GM12875 (cell line): ENCODE data around the gene SH3PXD2A.

Experiments
- H3K4me3 ChIP-seq: one replicate; pipeline ENCODE4 v1.5.1; 2011; ENCODE audit warnings: low read depth, low read length, control low read depth
- TF ChIP-seq, protein P1 (sequence below): IDR thresholded peaks from 2 replicates; pipeline ENCODE4 v1.5.1; 2011; ENCODE audit warnings: low read depth, mild to moderate bottlenecking, control low read depth, inconsistent platforms, low read length, moderate library complexity, borderline replicate concordance; ENCODE audit not compliant: insufficient read depth

SH3PXD2A gene

DNA sequence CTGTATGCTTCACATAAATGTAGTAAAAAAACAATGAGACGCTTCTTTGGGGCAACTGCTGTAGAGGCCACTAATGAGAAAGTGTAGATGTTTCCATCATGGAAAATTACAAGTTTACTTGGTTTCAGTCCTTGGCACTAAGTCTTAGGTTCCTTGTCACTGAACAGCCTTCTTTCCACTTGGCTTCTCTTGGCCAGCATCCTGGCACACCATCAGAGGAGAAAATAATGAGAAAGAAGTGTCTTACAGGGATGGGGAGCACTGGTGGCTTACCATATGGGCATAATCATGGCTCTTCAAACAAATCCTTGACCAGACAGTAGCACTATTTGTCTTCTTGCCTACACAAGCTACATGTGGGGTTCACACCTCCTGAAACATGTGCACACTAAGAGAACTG, 22.5 kb upstream of the SH3PXD2A start:
- no peak overlapping the region for H3K4me3 ChIP-seq
- TF ChIP-seq, protein P1, sequence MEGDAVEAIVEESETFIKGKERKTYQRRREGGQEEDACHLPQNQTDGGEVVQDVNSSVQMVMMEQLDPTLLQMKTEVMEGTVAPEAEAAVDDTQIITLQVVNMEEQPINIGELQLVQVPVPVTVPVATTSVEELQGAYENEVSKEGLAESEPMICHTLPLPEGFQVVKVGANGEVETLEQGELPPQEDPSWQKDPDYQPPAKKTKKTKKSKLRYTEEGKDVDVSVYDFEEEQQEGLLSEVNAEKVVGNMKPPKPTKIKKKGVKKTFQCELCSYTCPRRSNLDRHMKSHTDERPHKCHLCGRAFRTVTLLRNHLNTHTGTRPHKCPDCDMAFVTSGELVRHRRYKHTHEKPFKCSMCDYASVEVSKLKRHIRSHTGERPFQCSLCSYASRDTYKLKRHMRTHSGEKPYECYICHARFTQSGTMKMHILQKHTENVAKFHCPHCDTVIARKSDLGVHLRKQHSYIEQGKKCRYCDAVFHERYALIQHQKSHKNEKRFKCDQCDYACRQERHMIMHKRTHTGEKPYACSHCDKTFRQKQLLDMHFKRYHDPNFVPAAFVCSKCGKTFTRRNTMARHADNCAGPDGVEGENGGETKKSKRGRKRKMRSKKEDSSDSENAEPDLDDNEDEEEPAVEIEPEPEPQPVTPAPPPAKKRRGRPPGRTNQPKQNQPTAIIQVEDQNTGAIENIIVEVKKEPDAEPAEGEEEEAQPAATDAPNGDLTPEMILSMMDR = no peak

DNA sequence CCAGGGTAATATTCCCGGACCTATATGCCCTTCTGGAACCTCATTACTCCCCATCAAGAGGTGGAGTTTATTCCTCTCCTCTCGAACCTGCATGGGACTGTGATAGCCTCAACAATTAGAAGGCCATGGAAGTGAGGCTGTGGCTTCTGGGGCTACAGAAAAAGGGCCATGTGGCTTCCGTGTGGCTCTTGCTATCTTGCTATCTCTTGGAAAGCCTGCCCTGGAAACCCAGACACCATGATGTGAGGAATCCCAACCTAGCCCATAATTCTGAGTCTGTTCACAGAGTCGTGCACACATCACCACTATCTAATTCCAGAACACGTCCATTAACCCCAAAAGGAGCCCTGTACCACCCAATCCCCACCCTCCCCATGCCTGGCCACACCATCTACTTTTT, 20.8 kb upstream of the SH3PXD2A start:
- H3K4me3 ChIP-seq = no peak overlapping the region
- TF ChIP-seq, protein P1 = no peak

DNA sequence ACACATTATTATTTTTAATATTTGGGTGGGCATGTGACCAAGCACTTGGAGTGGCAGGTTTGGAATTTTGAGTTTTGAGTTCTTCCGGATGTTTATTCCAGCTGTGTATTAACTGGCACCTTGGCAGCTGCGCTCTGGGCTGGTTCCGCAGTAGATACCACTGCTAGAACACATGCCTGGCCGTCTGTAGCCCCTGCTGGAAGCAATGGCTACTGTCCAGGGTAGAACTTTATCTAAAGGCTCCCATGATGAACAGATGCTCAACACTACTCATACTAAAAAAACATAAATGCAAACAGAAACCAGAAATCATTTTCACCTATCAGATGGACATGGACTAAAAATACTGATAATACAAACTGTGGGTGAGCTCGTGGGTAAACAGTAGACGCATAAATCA, 19.4 kb upstream of the SH3PXD2A start:
- H3K4me3 ChIP-seq = no peak overlapping the region
- TF ChIP-seq, protein P1 = no peak

DNA sequence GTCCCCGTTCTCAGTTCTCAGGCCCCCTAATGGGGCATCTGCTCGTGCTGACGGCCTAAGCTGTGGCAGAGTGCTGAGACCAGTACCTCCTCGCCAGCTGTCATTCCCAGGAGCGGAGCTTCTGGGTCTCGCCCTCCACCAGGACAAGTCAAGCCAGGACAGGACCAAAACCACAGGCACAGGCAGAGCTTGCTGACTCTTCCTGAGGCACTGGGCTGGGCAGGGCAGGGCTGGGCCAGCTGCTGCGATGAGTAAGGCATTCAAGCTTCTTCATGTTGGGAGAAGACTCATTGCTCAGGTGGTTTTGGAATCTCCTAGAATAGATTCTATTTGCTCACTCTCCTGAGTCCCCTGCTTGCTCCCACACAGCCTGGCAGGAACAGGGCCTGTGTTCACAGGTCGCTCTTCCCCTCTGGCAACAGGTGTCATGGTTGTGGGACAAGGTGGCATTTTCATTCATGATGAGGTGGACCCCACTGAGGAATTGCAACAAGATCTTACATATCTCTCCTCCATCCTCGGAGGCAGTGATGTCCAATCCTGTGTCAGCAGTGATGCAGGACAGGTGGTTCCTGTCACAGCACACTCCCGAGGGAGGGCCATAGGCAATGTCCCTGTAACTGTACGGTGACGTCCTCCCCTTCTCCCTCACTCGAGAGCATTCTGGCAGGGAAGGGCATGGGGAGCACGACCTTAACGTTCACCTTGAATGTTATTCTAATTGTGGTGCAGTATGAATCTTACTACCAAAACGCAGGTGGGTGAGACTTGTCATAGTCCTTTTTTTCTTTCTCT, 17.0 kb upstream of the SH3PXD2A start:
- H3K4me3 ChIP-seq = no peak overlapping the region
- TF ChIP-seq, protein P1 = no peak

DNA sequence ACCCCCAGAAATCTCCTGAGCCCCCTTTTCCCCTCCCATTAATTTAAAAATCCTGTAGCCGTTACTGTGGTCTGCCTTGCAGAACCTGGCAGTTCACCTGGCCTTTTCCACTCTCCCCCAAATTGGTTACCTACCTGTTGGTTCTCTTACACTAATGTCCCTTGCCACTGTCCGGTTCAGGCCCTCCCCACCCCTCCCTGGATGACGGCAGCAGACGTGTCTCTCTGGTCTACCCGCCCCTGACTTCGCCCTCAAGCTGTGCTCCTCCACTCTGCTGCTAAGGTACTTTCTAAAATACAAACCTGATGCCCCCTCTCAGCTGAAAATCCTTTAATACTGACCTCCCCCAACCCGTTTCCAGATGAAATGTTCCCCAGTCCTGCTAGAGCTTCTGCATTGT, 15.6 kb upstream of the SH3PXD2A start:
- TF ChIP-seq, protein P1 = no peak
- no peak overlapping the region for H3K4me3 ChIP-seq

DNA sequence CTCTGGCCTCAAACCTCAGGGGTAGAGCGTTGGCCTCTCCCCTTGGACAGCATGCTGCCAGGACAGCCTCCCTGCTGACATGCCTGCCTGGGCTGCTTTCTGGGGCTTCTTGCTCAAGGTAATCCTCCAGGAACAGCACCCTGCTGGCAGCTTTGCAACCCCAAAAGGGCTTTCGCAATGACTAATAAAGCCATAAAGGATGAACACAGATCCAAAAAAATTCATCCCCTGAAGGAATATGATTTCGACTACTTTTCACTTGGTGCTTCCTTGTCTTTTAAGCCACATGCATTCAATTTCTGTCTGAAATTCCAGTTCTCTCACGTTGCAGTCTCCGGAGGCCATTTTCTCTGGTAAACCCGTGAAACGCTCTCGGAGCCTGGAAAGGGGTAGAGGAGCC, 15.1 kb upstream of the SH3PXD2A start:
- no peak overlapping the region for H3K4me3 ChIP-seq
- TF ChIP-seq, protein P1 = no peak

DNA sequence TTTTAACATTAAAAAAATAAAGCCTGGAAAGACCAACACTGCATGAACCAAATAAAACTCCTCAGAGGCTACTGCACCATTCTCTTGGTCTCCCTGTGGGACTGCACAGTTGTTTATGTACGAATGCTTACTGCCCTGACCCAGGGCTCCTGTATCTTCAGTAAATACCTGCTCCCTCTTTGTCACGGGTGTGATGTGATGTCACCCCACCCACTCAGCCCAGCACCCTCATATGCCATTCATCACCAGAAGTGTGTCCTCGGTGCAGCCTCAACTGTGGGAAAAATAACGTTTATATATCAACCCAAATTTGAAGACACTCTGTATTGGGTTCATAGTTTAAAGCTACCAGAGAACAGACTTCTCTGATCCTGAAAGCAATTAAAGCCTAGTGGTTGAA, 14.0 kb upstream of the SH3PXD2A start:
- no peak overlapping the region for H3K4me3 ChIP-seq
- TF ChIP-seq, protein P1 = no peak
